Neuronal stem cell (in vitro differentiated cells): Measurements from ENCODE around the gene FOXN1. TPM values are rescaled to one million over a fixed set of nuclear protein-coding genes. Genes with fewer than 3 reads are reported as not detected.
"Not testable (repeated sequence)": the region's sequence is repeated elsewhere in the genome, so short reads cannot be mapped to it uniquely, and the experiment has no call there.

Source experiments
- DNase-seq: peaks from one replicate; pipeline ENCODE4 v3.0.0-alpha.2; 2013; ENCODE audit warnings: low spot score
- H2AFZ ChIP-seq: one replicate; pipeline ENCODE4 v1.6.1; 2013; ENCODE audit warnings: mild to moderate bottlenecking, low read length, inconsistent platforms
- H2AK5ac ChIP-seq: 2 replicates; pipeline ENCODE4 v1.6.1; 2013; ENCODE audit warnings: low read depth, mild to moderate bottlenecking, inconsistent platforms, low read length, moderate library complexity, mixed read lengths
- H2BK120ac ChIP-seq: 2 replicates; pipeline ENCODE4 v1.6.1; 2013; ENCODE audit warnings: low read depth, mild to moderate bottlenecking, inconsistent platforms, low read length, moderate library complexity, mixed read lengths
- H2BK12ac ChIP-seq: one replicate; pipeline ENCODE4 v1.6.1; 2013; ENCODE audit warnings: low read length, inconsistent platforms
- H2BK15ac ChIP-seq: 2 replicates; pipeline ENCODE4 v1.6.1; 2013; ENCODE audit warnings: mild to moderate bottlenecking, low read length, inconsistent platforms, mixed read lengths
- H2BK5ac ChIP-seq: one replicate; pipeline ENCODE4 v1.6.1; 2013; ENCODE audit warnings: inconsistent platforms, mild to moderate bottlenecking, low read length, moderate library complexity
- H3K14ac ChIP-seq: one replicate; pipeline ENCODE4 v1.6.1; 2013; ENCODE audit warnings: low read length, inconsistent platforms
- H3K18ac ChIP-seq: 2 replicates; pipeline ENCODE4 v1.6.1; 2013; ENCODE audit warnings: low read length, inconsistent platforms
- H3K23ac ChIP-seq: 2 replicates; pipeline ENCODE4 v1.6.1; 2013; ENCODE audit warnings: low read depth, mild to moderate bottlenecking, mixed read lengths, low read length, inconsistent platforms; ENCODE audit not compliant: poor library complexity
- H3K27ac ChIP-seq: replicated peaks from 3 replicates; pipeline ENCODE4 v1.5.1; 2013; ENCODE audit warnings: low read length, inconsistent platforms
- H3K27me3 ChIP-seq, 3 experiments: 2 replicates each; pipeline ENCODE4 v1.6.1; 2013; ENCODE audit warnings: low read length in 3 of 3, mild to moderate bottlenecking in 2 of 3, inconsistent platforms in 1 of 3, low read depth in 1 of 3, mixed read lengths in 1 of 3, moderate library complexity in 1 of 3; ENCODE audit not compliant: control insufficient read depth in 3 of 3, insufficient read depth in 3 of 3
- H3K36me3 ChIP-seq, 2 donors: replicated peaks in 1 of 2; 2 replicates each; pipeline ENCODE4 v1.6.1; 2013; ENCODE audit warnings: low read length in 2 of 2; ENCODE audit not compliant: control insufficient read depth in 2 of 2, insufficient read depth in 2 of 2
- H3K4ac ChIP-seq: 2 replicates; pipeline ENCODE4 v1.6.1; 2013; ENCODE audit warnings: inconsistent platforms, mild to moderate bottlenecking, low read length, moderate library complexity
- H3K4me1 ChIP-seq, 2 donors: 1 replicate in 1 of 2; 2 replicates in 1 of 2; pipeline ENCODE4 v1.6.1; 2013; ENCODE audit warnings: low read length in 2 of 2, low read depth in 1 of 2; ENCODE audit not compliant: control insufficient read depth in 2 of 2, insufficient read depth in 1 of 2
- H3K4me2 ChIP-seq: one replicate; pipeline ENCODE4 v1.6.1; 2013; ENCODE audit warnings: mild to moderate bottlenecking, low read length, inconsistent platforms; ENCODE audit not compliant: insufficient read depth, poor library complexity, severe bottlenecking
- H3K4me3 ChIP-seq, 2 donors: 2 replicates each; pipeline ENCODE4 v1.5.1; 2013; ENCODE audit warnings: low read length in 2 of 2, mild to moderate bottlenecking in 2 of 2, inconsistent platforms in 1 of 2, moderate library complexity in 1 of 2
- H3K79me1 ChIP-seq: one replicate; pipeline ENCODE4 v1.6.1; 2013; ENCODE audit warnings: low read depth, mild to moderate bottlenecking, inconsistent platforms, low read length, moderate library complexity
- H3K9ac ChIP-seq: one replicate; pipeline ENCODE4 v1.6.1; 2013; ENCODE audit warnings: mild to moderate bottlenecking, low read depth, low read length, inconsistent platforms; ENCODE audit not compliant: poor library complexity
- H3K9me3 ChIP-seq, 2 donors: replicated peaks in 1 of 2; 2 replicates each; pipeline versions ENCODE3 to v1.6.1; 2013; ENCODE audit warnings: low read length in 2 of 2, mild to moderate bottlenecking in 2 of 2, inconsistent platforms in 1 of 2, low read depth in 1 of 2, mixed read lengths in 1 of 2, moderate library complexity in 1 of 2; ENCODE audit not compliant: control insufficient read depth in 2 of 2, insufficient read depth in 1 of 2
- H4K8ac ChIP-seq: one replicate; pipeline ENCODE4 v1.6.1; 2013; ENCODE audit warnings: low read depth, mild to moderate bottlenecking, inconsistent platforms, low read length, moderate library complexity
- H4K91ac ChIP-seq: one replicate; pipeline ENCODE4 v1.6.1; 2013; ENCODE audit warnings: low read length, low read depth, mild to moderate bottlenecking, inconsistent platforms; ENCODE audit not compliant: poor library complexity
- WGBS, 2 donors: extraction: QIAGEN DNeasy Blood & Tissue Kit; methylation state at CpG; one replicate each; pipeline ENCODE4 v1.1.7; 2013; ENCODE audit warnings: missing lambda C conversion rate in 2 of 2, mixed read lengths in 1 of 2; ENCODE audit not compliant: insufficient read length in 2 of 2, insufficient replicate concordance in 1 of 2; ENCODE audit errors: extremely low coverage in 2 of 2; 5-methylcytosine and 5-hydroxymethylcytosine counted together
- polyA plus RNA-seq, 2 experiments: library from polyadenylated mRNA; stranded (reverse); fragments of 200-250 nt; gene quantifications; one replicate each; pipeline ENCODE4 v1.2.3, GENCODE V29; 2013

FOXN1 gene
- polyA plus RNA-seq (2013, experiment 1 of 2) = not detected
- polyA plus RNA-seq (2013, experiment 2 of 2) = not detected

GRCh38 chr17:28505986-28506665 is at the start of gene FOXN1:
Gene FOXN1 (plus strand): TSS chr17:28506348. CDS start chr17:28523970, 17,622 bp downstream.
- H3K27me3 ChIP-seq = peaks cover 0 to 63% (median 2%) of the 10 kb centered on the region in 3 experiments
- H3K79me1 ChIP-seq = peaks cover 3% of the 10 kb centered on the region
- peak within 1 kb of the TSS; percentile 76 for H2BK15ac ChIP-seq
- H3K36me3 ChIP-seq = no peaks in the 10 kb centered on the region
- no peak for DNase-seq
- peak within 1 kb of the TSS; percentile 43 for H2BK5ac ChIP-seq
- peak within 1 kb of the TSS; percentile 66 for H3K4ac ChIP-seq
- peak within 1 kb of the TSS; percentile 29 for H3K23ac ChIP-seq
- H2AFZ ChIP-seq = no peak within 1 kb of the TSS
- no peaks in the 10 kb centered on the region for H3K9me3 ChIP-seq
- no peak within 1 kb of the TSS for H2BK12ac ChIP-seq
- H3K27ac ChIP-seq = no peak within 1 kb of the TSS
- peak within 1 kb of the TSS; percentile 61 for H2AK5ac ChIP-seq
- no peak within 1 kb of the TSS for H2BK120ac ChIP-seq
- H3K4me3 ChIP-seq = no peak within 1 kb of the TSS
- peak within 1 kb of the TSS; percentile 79 for H3K18ac ChIP-seq
- WGBS, 2 donors = no CpG with 5 or more reads among the region's 28 CpGs
- H3K4me2 ChIP-seq = no peak within 1 kb of the TSS
- H4K8ac ChIP-seq = no peak within 1 kb of the TSS
- no peak within 1 kb of the TSS for H4K91ac ChIP-seq
- no peak within 1 kb of the TSS for H3K14ac ChIP-seq
- peak within 1 kb of the TSS; percentile 12 for H3K9ac ChIP-seq
- peaks cover 0 to 7% of the 10 kb centered on the region in 2 donors for H3K4me1 ChIP-seq

GRCh38 chr17:28457890-28458289 is 48.3 kb upstream of the FOXN1 start:
- H4K8ac ChIP-seq = no peak overlapping the region
- no peak overlapping the region for H3K9ac ChIP-seq
- H3K4me2 ChIP-seq = no peak overlapping the region
- H3K4me1 ChIP-seq = no peaks in the 10 kb centered on the region
- H3K9me3 ChIP-seq = no peaks in the 10 kb centered on the region
- H3K23ac ChIP-seq = no peak overlapping the region
- DNase-seq = no peak
- H3K27ac ChIP-seq = no peak overlapping the region
- no peak overlapping the region for H2BK15ac ChIP-seq
- no peak overlapping the region for H3K4me3 ChIP-seq
- H3K27me3 ChIP-seq = no peaks in the 10 kb centered on the region
- no peak overlapping the region for H3K14ac ChIP-seq
- no peak overlapping the region for H3K4ac ChIP-seq
- no peaks in the 10 kb centered on the region for H3K36me3 ChIP-seq
- no peak overlapping the region for H4K91ac ChIP-seq
- no peaks in the 10 kb centered on the region for H3K79me1 ChIP-seq
- no peak overlapping the region for H2BK120ac ChIP-seq
- H2AK5ac ChIP-seq = no peak overlapping the region
- WGBS, 2 donors = no CpG with 5 or more reads among the region's 6 CpGs
- no peak overlapping the region for H3K18ac ChIP-seq
- H2BK5ac ChIP-seq = no peak overlapping the region
- H2AFZ ChIP-seq = no peak overlapping the region
- H2BK12ac ChIP-seq = no peak overlapping the region

GRCh38 chr17:28458881-28459280 is 47.3 kb upstream of the FOXN1 start:
- not testable (repeated sequence) for H3K4me2 ChIP-seq, H3K27me3 ChIP-seq, H2BK5ac ChIP-seq, H3K4ac ChIP-seq, H3K36me3 ChIP-seq, H2AK5ac ChIP-seq, H3K4me3 ChIP-seq, H3K14ac ChIP-seq, H2BK12ac ChIP-seq, H4K91ac ChIP-seq, H4K8ac ChIP-seq, H3K23ac ChIP-seq, H2AFZ ChIP-seq, H2BK120ac ChIP-seq, H2BK15ac ChIP-seq, H3K27ac ChIP-seq, H3K9ac ChIP-seq, H3K18ac ChIP-seq, H3K79me1 ChIP-seq, H3K9me3 ChIP-seq, DNase-seq, H3K4me1 ChIP-seq
- WGBS, 2 donors = no CpG with 5 or more reads among the region's 32 CpGs

- H4K8ac ChIP-seq = no peak overlapping the region
- H2AK5ac ChIP-seq = no peak overlapping the region
- H2BK120ac ChIP-seq = no peak overlapping the region
- peaks cover 0 to 3% (median 0%) of the 10 kb centered on the region in 3 experiments for H3K27me3 ChIP-seq
- no peak overlapping the region for H3K23ac ChIP-seq
- no peaks in the 10 kb centered on the region for H3K4me1 ChIP-seq
- no peak overlapping the region for H3K4ac ChIP-seq
- H3K9me3 ChIP-seq = no peaks in the 10 kb centered on the region
- H3K79me1 ChIP-seq = no peaks in the 10 kb centered on the region
- DNase-seq = no peak
- no CpG with 5 or more reads among the region's 10 CpGs for WGBS, 2 donors
- no peak overlapping the region for H3K4me2 ChIP-seq
- no peak overlapping the region for H3K18ac ChIP-seq
- H2AFZ ChIP-seq = no peak overlapping the region
- no peak overlapping the region for H2BK15ac ChIP-seq
- H3K36me3 ChIP-seq = no peaks in the 10 kb centered on the region
- no peak overlapping the region for H4K91ac ChIP-seq
- no peak overlapping the region for H3K27ac ChIP-seq
- no peak overlapping the region for H2BK5ac ChIP-seq
- no peak overlapping the region for H2BK12ac ChIP-seq
- no peak overlapping the region for H3K14ac ChIP-seq
- no peak overlapping the region for H3K4me3 ChIP-seq
- H3K9ac ChIP-seq = no peak overlapping the region
Measured at GRCh38 chr17:28460901-28461300, 45.2 kb upstream of the FOXN1 start.
